ENCODE results near the gene RAD54L2. TPM values are rescaled to one million over a fixed set of nuclear protein-coding genes. Genes with fewer than 3 reads are reported as not detected.

RAD54L2 gene
- total RNA-seq, 4 donors from 2014 or later, result 22.1 to 57.8 (median 26.5) TPM

Other genes with a start within 250 kb of the RAD54L2 start
- 10 to 100 TPM; 18.2 to 52.7 (median 26.4) TPM for gene MANF, start 153.4 kb upstream of the RAD54L2 start, total RNA-seq
- 10 to 100 TPM; 23.1 to 34.6 (median 27.4) TPM for gene RBM15B, start 147.4 kb upstream of the RAD54L2 start, total RNA-seq
- 10 to 100 TPM; 12.6 to 31.4 (median 17.5) TPM for gene DCAF1, start 38.7 kb upstream of the RAD54L2 start, total RNA-seq
- 100 to 1,000 TPM in 1 of 4 donors, 10 to 100 TPM in 3; 22.3 to 118 (median 83.2) TPM for gene TEX264, start 132.5 kb downstream of the RAD54L2 start, total RNA-seq
- 1 to 10 TPM in 1 of 4 donors, under 1 TPM in 2, not detected in 1; 0.54 to 2.5 (median 0.57) TPM for gene GRM2, start 168.3 kb downstream of the RAD54L2 start, total RNA-seq
- not detected for gene IQCF6, start 240.5 kb downstream of the RAD54L2 start, total RNA-seq